K562 (cell line): ENCODE results near the gene POR.

Experiments
- CREM ChIP-seq: IDR thresholded peaks from 2 replicates; pipeline ENCODE4 v1.6.1; 2014; ENCODE audit warnings: antibody characterized with exemption, low read depth
- CTBP1 ChIP-seq: fragments of 450-650 bp; IDR thresholded peaks from 2 replicates; pipeline ENCODE4 v1.6.1; 2016; ENCODE audit warnings: borderline replicate concordance

GRCh38 chr7:75948179-75948578 is 33.2 kb downstream of the POR start:
- no peak for TF ChIP-seq CREM
- TF ChIP-seq CTBP1, result no peak
